ENCODE data around the gene LYSMD3. TPM values are rescaled to one million over a fixed set of nuclear protein-coding genes. Genes with fewer than 3 reads are reported as not detected.
A peak's percentile ranks its signal among the peaks of the same experiment; 100 is the strongest.

LYSMD3 gene
- total and polyA plus RNA-seq, 9 of the 15 experiments (the other 6 are each of a cell fraction or from before 2014, with no cell fraction given): 9.5 to 42.3 (median 20.7) TPM

DNA sequence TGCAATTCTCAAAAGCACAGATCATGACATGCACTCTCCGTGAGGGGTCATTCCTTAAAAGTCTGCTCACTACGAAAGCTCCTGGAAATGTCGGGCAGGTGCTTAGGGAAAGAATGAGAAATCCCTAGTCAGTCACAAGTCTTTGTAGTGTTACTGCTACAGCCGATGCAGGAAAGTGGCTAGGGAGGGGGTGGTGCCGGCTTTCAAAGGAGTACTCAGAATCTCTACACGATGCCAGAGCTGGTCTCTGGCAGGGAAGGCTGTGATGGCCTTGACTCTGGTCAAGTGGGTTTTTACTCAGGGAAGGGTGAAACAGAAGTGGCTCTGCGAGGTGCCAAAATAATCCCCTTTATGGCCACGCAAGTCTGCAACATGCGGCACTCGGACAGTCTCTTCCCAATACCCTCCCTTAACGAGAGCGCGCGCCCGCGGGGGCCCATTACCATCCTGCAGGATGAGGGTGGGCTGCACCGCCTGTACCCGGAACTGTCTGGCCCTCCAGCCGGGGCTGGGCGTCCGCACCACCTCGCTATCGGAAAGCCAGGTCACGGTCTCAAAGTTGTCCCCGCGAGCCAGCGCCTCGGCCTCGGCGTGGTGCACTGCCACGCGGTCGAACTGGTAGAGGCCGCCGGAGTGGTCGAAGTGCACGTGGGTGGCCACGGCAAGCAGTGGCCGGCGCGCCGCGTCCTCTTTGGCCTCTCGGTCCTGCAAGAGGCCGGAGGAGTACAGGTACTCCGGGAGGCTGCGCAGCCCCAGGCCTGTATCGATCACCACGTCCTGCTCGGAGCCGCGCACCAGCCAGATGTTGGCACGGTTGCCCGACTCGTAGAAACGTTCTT lies 55.8 kb downstream of the LYSMD3 start (continued):
- TF ChIP-seq CBX3 (IDR thresholded peaks at IDR 0.05; ENCODE audit: borderline replicate concordance in 1 of 2, low read length in 2 of 2) (peak in 1 of 2 experiments; percentile 57; a peak in 1 of 3 replicates), CBX8 (IDR thresholded peaks at IDR 0.05; ENCODE audit: borderline replicate concordance, extremely low read depth, low read depth, low read length, poor library complexity, severe bottlenecking) (no peak), BMI1 (IDR thresholded peaks at IDR 0.05; ENCODE audit: low read length) (no peak), PHF8 (IDR thresholded peaks at IDR 0.05; ENCODE audit: borderline replicate concordance, low read length) (no peak), TCF3 (CRISPR knock-in tag; IDR thresholded peaks at IDR 0.05) (no peak), TSHZ1 (CRISPR knock-in tag; IDR thresholded peaks at IDR 0.05) (no peak), CREB1 (IDR thresholded peaks at IDR 0.05) (no peak), CREB1 (CRISPR knock-in tag; IDR thresholded peaks at IDR 0.05) (no peak), GATAD2B (IDR thresholded peaks at IDR 0.05; ENCODE audit: borderline replicate concordance) (no peak), CHCHD3 (CRISPR knock-in tag; IDR thresholded peaks at IDR 0.05) (no peak), CUX1 (CRISPR knock-in tag; IDR thresholded peaks at IDR 0.05) (no peak), MBD2 (IDR thresholded peaks at IDR 0.05; ENCODE audit: borderline replicate concordance, low read depth) (no peak), HDAC2 (IDR thresholded peaks at IDR 0.05) (no peak)
- TF ChIP-seq, protein P1, sequence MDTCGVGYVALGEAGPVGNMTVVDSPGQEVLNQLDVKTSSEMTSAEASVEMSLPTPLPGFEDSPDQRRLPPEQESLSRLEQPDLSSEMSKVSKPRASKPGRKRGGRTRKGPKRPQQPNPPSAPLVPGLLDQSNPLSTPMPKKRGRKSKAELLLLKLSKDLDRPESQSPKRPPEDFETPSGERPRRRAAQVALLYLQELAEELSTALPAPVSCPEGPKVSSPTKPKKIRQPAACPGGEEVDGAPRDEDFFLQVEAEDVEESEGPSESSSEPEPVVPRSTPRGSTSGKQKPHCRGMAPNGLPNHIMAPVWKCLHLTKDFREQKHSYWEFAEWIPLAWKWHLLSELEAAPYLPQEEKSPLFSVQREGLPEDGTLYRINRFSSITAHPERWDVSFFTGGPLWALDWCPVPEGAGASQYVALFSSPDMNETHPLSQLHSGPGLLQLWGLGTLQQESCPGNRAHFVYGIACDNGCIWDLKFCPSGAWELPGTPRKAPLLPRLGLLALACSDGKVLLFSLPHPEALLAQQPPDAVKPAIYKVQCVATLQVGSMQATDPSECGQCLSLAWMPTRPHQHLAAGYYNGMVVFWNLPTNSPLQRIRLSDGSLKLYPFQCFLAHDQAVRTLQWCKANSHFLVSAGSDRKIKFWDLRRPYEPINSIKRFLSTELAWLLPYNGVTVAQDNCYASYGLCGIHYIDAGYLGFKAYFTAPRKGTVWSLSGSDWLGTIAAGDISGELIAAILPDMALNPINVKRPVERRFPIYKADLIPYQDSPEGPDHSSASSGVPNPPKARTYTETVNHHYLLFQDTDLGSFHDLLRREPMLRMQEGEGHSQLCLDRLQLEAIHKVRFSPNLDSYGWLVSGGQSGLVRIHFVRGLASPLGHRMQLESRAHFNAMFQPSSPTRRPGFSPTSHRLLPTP (IDR thresholded peaks at IDR 0.05; ENCODE audit: borderline replicate concordance, extremely low read depth, insufficient read length): no peak

Data from K562 (cell line).